RWPE2 (cell line): ENCODE results near the gene PTP4A2.

Experiments
- ATAC-seq: fragments of 200-7000 bp; cut with Tn5 transposase; 3 replicates; pipeline ENCODE4 v1.9.1; 2021; ENCODE audit warnings: low read depth
- DNase-seq: peaks from one replicate; pipeline ENCODE4 v3.0.0-alpha.2; 2020; ENCODE audit warnings: low spot score
- H3K27ac ChIP-seq: fragments of 450-650 bp; 2 replicates; pipeline ENCODE4 v1.5.1; 2017; ENCODE audit warnings: mild to moderate bottlenecking; ENCODE audit not compliant: poor library complexity, severe bottlenecking
- H3K27me3 ChIP-seq: fragments of 250-450 bp; sonication (Bioruptor Pico); 2 replicates; pipeline ENCODE4 v1.5.1; 2021; ENCODE audit warnings: mild to moderate bottlenecking, moderate library complexity; ENCODE audit not compliant: insufficient read depth, poor library complexity, severe bottlenecking
- H3K36me3 ChIP-seq: fragments of 250-450 bp; sonication (Bioruptor Pico); 2 replicates; pipeline ENCODE4 v1.5.1; 2020; ENCODE audit warnings: low read depth, mild to moderate bottlenecking, moderate library complexity
- H3K4me1 ChIP-seq: fragments of 250-450 bp; sonication (Bioruptor Pico); 2 replicates; pipeline ENCODE4 v1.5.1; 2021; ENCODE audit warnings: mild to moderate bottlenecking, moderate library complexity; ENCODE audit not compliant: insufficient read depth, poor library complexity, severe bottlenecking
- H3K4me3 ChIP-seq: fragments of 250-450 bp; sonication (Bioruptor Pico); 2 replicates; pipeline ENCODE4 v1.5.1; 2021; ENCODE audit warnings: mild to moderate bottlenecking, moderate library complexity; ENCODE audit not compliant: severe bottlenecking
- H3K9me3 ChIP-seq: fragments of 250-450 bp; sonication (Bioruptor Pico); 2 replicates; pipeline ENCODE4 v1.5.1; 2021; ENCODE audit warnings: mild to moderate bottlenecking, moderate library complexity; ENCODE audit not compliant: severe bottlenecking
- TF ChIP-seq, protein P1 (sequence below): fragments of 450-650 bp; IDR thresholded peaks from one replicate; pipeline ENCODE4 v1.5.1; 2017; ENCODE audit warnings: mild to moderate bottlenecking, moderate library complexity; ENCODE audit not compliant: poor library complexity, severe bottlenecking

Gene PTP4A2

DNA sequence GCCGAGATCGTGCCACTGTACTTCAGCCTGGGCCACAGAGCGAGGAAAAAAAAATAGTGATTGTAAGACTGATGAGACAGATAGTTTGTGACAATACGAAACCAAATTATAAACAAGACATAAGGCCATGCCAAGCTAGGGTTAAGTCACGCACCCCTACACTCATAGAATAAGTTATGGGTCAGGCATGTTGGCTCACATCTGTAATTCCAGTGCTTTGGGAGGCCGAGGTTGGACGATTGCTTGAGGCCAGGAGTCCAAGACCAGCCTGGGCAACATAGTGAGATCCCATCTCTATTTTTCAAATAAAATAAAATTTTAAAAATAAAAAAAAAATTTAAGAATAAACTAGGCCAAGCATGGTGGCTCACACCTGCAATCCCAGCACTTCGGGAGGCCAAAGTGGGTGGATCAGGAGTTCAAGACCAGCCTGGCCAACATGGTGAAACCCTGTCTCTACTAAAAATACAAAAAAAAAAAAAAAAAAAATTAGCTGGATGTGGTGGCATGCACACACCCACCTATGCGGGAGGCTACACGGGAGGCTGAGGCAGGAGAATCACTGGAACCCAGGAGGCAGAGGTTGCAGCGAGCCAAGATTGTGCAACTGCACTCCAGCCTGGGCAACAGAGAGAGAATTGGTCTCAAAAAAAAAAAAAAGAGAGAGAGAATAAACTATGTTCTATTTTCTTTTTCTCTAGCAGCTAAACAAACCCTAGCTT is 72.3 kb downstream of the PTP4A2 start:
- ATAC-seq (no peak), DNase-seq (no peak)
- no peak overlapping the region for H3K27ac ChIP-seq
- TF ChIP-seq, protein P1, sequence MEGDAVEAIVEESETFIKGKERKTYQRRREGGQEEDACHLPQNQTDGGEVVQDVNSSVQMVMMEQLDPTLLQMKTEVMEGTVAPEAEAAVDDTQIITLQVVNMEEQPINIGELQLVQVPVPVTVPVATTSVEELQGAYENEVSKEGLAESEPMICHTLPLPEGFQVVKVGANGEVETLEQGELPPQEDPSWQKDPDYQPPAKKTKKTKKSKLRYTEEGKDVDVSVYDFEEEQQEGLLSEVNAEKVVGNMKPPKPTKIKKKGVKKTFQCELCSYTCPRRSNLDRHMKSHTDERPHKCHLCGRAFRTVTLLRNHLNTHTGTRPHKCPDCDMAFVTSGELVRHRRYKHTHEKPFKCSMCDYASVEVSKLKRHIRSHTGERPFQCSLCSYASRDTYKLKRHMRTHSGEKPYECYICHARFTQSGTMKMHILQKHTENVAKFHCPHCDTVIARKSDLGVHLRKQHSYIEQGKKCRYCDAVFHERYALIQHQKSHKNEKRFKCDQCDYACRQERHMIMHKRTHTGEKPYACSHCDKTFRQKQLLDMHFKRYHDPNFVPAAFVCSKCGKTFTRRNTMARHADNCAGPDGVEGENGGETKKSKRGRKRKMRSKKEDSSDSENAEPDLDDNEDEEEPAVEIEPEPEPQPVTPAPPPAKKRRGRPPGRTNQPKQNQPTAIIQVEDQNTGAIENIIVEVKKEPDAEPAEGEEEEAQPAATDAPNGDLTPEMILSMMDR = no peak
- no peaks in the 10 kb centered on the region for H3K4me1 ChIP-seq
- H3K9me3 ChIP-seq = no peaks in the 10 kb centered on the region
- no peaks in the 10 kb centered on the region for H3K36me3 ChIP-seq
- H3K27me3 ChIP-seq = no peaks in the 10 kb centered on the region
- H3K4me3 ChIP-seq = no peak overlapping the region

DNA sequence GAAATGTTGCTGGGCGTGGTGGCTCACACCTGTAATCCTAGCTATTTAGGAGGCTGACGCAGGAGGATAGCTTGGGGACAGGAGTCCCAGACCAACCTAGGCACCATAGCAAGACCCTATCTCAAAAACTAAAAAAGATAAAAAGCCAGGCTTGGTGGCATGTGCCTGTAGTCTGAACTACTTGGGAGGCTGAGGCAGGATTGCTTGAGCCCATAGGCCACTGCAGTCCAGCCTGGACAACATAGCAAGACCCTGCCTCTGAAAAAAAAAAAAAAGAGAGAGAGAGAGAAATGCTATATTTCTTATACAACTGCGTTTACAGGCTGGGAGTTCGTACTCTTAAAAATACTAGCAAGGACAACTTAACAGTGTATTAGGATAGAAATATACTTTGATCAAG is 76.1 kb downstream of the PTP4A2 start:
- H3K4me3 ChIP-seq = no peak overlapping the region

DNA sequence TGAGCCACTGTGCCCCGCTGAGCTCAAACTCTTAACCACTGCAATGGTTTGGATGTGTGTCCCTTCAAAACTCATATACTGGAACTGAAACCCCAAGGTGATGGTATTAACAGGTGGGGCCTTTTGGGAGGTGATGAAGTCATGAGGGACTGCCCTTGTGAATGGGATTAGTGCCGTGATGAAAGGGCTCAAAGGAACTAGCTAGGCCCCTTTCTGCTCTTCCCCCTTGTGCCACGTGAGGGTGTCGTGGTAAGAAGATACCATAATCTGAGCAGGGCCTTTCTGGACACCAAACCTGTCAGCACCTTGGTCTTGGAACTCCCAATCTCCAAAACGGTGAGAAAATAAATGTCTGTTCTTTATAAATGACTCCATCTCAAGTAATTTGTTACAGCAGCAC is 76.8 kb downstream of the PTP4A2 start:
- no peaks in the 10 kb centered on the region for H3K27me3 ChIP-seq
- no peak for DNase-seq
- no peaks in the 10 kb centered on the region for H3K9me3 ChIP-seq
- no peak overlapping the region for H3K27ac ChIP-seq
- TF ChIP-seq, protein P1 = no peak
- no peak overlapping the region for H3K4me3 ChIP-seq
- no peak for ATAC-seq
- H3K4me1 ChIP-seq = no peaks in the 10 kb centered on the region
- H3K36me3 ChIP-seq = no peaks in the 10 kb centered on the region

More for the DNA sequence above, 76.1 kb downstream of the PTP4A2 start:
- ATAC-seq = no peak
- H3K36me3 ChIP-seq = no peaks in the 10 kb centered on the region
- H3K27ac ChIP-seq = no peak overlapping the region
- TF ChIP-seq, protein P1 = no peak
- no peaks in the 10 kb centered on the region for H3K27me3 ChIP-seq
- no peaks in the 10 kb centered on the region for H3K9me3 ChIP-seq
- no peaks in the 10 kb centered on the region for H3K4me1 ChIP-seq
- no peak for DNase-seq

DNA sequence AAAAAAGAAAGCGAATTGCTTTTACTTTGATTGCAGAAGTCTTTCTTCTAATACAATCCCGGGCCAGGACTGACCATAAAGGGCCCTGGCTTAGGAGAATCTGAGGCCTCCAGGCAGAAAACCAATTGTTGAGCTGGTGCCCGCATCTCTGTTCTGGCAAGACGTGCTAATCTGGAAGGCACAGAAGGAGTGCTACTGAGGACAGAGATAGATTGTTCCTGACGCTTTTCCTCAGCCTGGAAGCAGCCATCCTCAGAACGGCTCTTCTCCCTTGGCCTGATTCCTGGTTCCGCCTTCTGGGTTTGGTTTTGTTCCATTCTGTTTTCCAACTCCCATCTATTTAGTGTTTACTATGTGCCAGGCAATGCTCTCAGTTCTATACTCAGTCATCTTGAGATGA is 77.6 kb downstream of the PTP4A2 start:
- no peaks in the 10 kb centered on the region for H3K9me3 ChIP-seq
- H3K36me3 ChIP-seq = no peaks in the 10 kb centered on the region
- no peak overlapping the region for H3K4me3 ChIP-seq
- DNase-seq (no peak), ATAC-seq (no peak)
- H3K27ac ChIP-seq = no peak overlapping the region
- H3K27me3 ChIP-seq = no peaks in the 10 kb centered on the region
- TF ChIP-seq, protein P1 = no peak
- H3K4me1 ChIP-seq = no peaks in the 10 kb centered on the region

DNA sequence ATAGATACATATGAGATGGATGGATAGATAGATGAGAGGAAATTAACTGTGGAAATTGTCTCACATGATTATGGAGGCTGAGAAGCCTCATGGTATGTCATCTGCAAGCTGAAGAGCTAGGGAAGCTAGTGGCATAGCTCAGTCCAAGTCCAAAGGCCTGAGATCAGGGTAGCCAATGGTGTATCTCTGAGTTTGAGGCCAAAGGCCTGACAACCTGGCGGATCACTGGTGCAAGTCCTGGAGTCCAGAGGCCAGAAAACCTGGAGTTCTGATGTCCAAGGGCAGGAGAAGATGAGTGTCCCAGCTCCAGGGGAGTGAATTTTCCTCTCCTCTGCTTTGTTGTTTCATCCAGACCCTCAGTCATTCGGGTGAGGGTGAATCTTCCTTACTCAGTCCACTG is 78.4 kb downstream of the PTP4A2 start:
- no peak for ATAC-seq
- TF ChIP-seq, protein P1 = no peak
- Histone ChIP-seq H3K36me3 (no peaks in the 10 kb centered on the region), H3K4me3 (no peak overlapping the region), H3K4me1 (no peaks in the 10 kb centered on the region), H3K27me3 (no peaks in the 10 kb centered on the region), H3K27ac (no peak overlapping the region), H3K9me3 (no peaks in the 10 kb centered on the region)
- no peak for DNase-seq
